Mesendoderm (in vitro differentiated cells): Measurements from ENCODE around the gene MTERF4.

ENCODE experiments used
- DNase-seq: peaks from one replicate; pipeline ENCODE4 v3.0.0; 2013
- H2AK5ac ChIP-seq: 2 replicates; pipeline ENCODE4 v1.6.1; 2013; ENCODE audit warnings: low read length, inconsistent platforms
- H2BK120ac ChIP-seq: 2 replicates; pipeline ENCODE4 v1.6.1; 2013; ENCODE audit warnings: low read depth, mild to moderate bottlenecking, low read length, moderate library complexity, mixed read lengths
- H2BK15ac ChIP-seq: replicated peaks from 2 replicates; pipeline ENCODE4 v1.6.1; 2013; ENCODE audit warnings: low read depth, mild to moderate bottlenecking, moderate library complexity
- H2BK5ac ChIP-seq: 2 replicates; pipeline ENCODE4 v1.6.1; 2013; ENCODE audit warnings: low read length, inconsistent platforms
- H3K18ac ChIP-seq: 2 replicates; pipeline ENCODE4 v1.6.1; 2013; ENCODE audit warnings: mild to moderate bottlenecking, low read length, mixed read lengths
- H3K23ac ChIP-seq: one replicate; pipeline ENCODE4 v1.6.1; 2013; ENCODE audit warnings: low read length
- H3K27ac ChIP-seq: 2 replicates; pipeline ENCODE4 v1.5.1; 2013; ENCODE audit warnings: low read depth, mild to moderate bottlenecking, inconsistent platforms, low read length, moderate library complexity
- H3K27me3 ChIP-seq: 2 replicates; pipeline ENCODE4 v1.6.1; 2013; ENCODE audit warnings: low read length, control low read depth, mild to moderate bottlenecking, inconsistent platforms; ENCODE audit not compliant: insufficient read depth, poor library complexity
- H3K36me3 ChIP-seq: 2 replicates; pipeline ENCODE4 v1.6.1; 2013; ENCODE audit warnings: low read length, inconsistent platforms; ENCODE audit not compliant: control insufficient read depth, insufficient read depth
- H3K4ac ChIP-seq: one replicate; pipeline ENCODE4 v1.6.1; 2013; ENCODE audit warnings: low read depth, mild to moderate bottlenecking, low read length, moderate library complexity
- H3K4me1 ChIP-seq: 2 replicates; pipeline ENCODE4 v1.6.1; 2013; ENCODE audit warnings: low read depth, low read length, inconsistent platforms; ENCODE audit not compliant: control insufficient read depth
- H3K4me2 ChIP-seq: 2 replicates; pipeline ENCODE4 v1.6.1; 2013; ENCODE audit warnings: low read length
- H3K4me3 ChIP-seq: 2 replicates; pipeline ENCODE4 v1.5.1; 2013; ENCODE audit warnings: mild to moderate bottlenecking, low read length
- H3K56ac ChIP-seq: one replicate; pipeline ENCODE4 v1.6.1; 2013; ENCODE audit warnings: low read length
- H3K79me1 ChIP-seq: 2 replicates; pipeline ENCODE4 v1.6.1; 2013; ENCODE audit warnings: low read length, inconsistent platforms
- H3K79me2 ChIP-seq: 2 replicates; pipeline ENCODE4 v1.6.1; 2013; ENCODE audit warnings: mild to moderate bottlenecking, low read length; ENCODE audit not compliant: control insufficient read depth, insufficient read depth
- H3K9ac ChIP-seq: 2 replicates; pipeline ENCODE4 v1.6.1; 2013; ENCODE audit warnings: low read length, inconsistent platforms
- H4K5ac ChIP-seq: one replicate; pipeline ENCODE4 v1.6.1; 2013; ENCODE audit warnings: low read length
- H4K8ac ChIP-seq: one replicate; pipeline ENCODE4 v1.6.1; 2013; ENCODE audit warnings: low read depth, mild to moderate bottlenecking, control low read depth, low read length, moderate library complexity
- WGBS: extraction: QIAGEN DNeasy Blood & Tissue Kit; methylation state at CpG from one replicate; pipeline ENCODE4 v1.1.7; 2013; ENCODE audit warnings: low lambda C conversion rate, missing lambda C conversion rate; ENCODE audit not compliant: insufficient coverage; ENCODE audit errors: extremely low coverage; 5-methylcytosine and 5-hydroxymethylcytosine counted together

The MTERF4 gene

GRCh38 chr2:241052677-241053360 is 49.3 kb downstream of the MTERF4 start:
- Histone ChIP-seq H3K56ac (no peak overlapping the region), H3K79me2 (no peaks in the 10 kb centered on the region), H2AK5ac (no peak overlapping the region), H3K4me3 (no peak overlapping the region), H4K8ac (no peak overlapping the region), H2BK120ac (no peak overlapping the region), H3K4me2 (no peak overlapping the region), H3K9ac (no peak overlapping the region), H3K23ac (no peak overlapping the region), H3K27me3 (no peaks in the 10 kb centered on the region), H2BK5ac (no peak overlapping the region), H3K4me1 (no peaks in the 10 kb centered on the region), H3K4ac (no peak overlapping the region), H3K79me1 (no peaks in the 10 kb centered on the region), H4K5ac (no peak overlapping the region), H2BK15ac (no peak overlapping the region), H3K36me3 (no peaks in the 10 kb centered on the region), H3K27ac (no peak overlapping the region), H3K18ac (no peak overlapping the region)
- no CpG with 5 or more reads among the region's 31 CpGs for WGBS
- no peak for DNase-seq

GRCh38 chr2:241051578-241052487 is 50.3 kb downstream of the MTERF4 start:
- Histone ChIP-seq H3K4me2 (no peak overlapping the region), H2BK15ac (no peak overlapping the region), H3K56ac (no peak overlapping the region), H2BK5ac (no peak overlapping the region), H3K4me1 (no peaks in the 10 kb centered on the region), H3K79me1 (no peaks in the 10 kb centered on the region), H3K79me2 (no peaks in the 10 kb centered on the region), H3K27me3 (no peaks in the 10 kb centered on the region), H3K36me3 (no peaks in the 10 kb centered on the region), H2BK120ac (no peak overlapping the region), H3K27ac (no peak overlapping the region), H3K23ac (no peak overlapping the region), H4K8ac (no peak overlapping the region), H3K9ac (no peak overlapping the region), H3K4me3 (no peak overlapping the region), H2AK5ac (no peak overlapping the region), H3K18ac (no peak overlapping the region), H4K5ac (no peak overlapping the region), H3K4ac (no peak overlapping the region)
- no CpG with 5 or more reads among the region's 33 CpGs for WGBS
- DNase-seq = no peak

GRCh38 chr2:241050624-241051577 is 51.2 kb downstream of the MTERF4 start:
- H2BK5ac ChIP-seq = no peak overlapping the region
- H2AK5ac ChIP-seq = no peak overlapping the region
- WGBS = no CpG with 5 or more reads among the region's 18 CpGs
- no peak overlapping the region for H3K4me2 ChIP-seq
- no peak overlapping the region for H3K27ac ChIP-seq
- no peak overlapping the region for H4K8ac ChIP-seq
- H4K5ac ChIP-seq = no peak overlapping the region
- no peak overlapping the region for H3K4me3 ChIP-seq
- H3K79me1 ChIP-seq = no peaks in the 10 kb centered on the region
- no peak overlapping the region for H3K4ac ChIP-seq
- H2BK15ac ChIP-seq = no peak overlapping the region
- H3K18ac ChIP-seq = no peak overlapping the region
- H3K27me3 ChIP-seq = no peaks in the 10 kb centered on the region
- no peaks in the 10 kb centered on the region for H3K36me3 ChIP-seq
- H3K56ac ChIP-seq = no peak overlapping the region
- no peak for DNase-seq
- no peak overlapping the region for H3K23ac ChIP-seq
- no peak overlapping the region for H3K9ac ChIP-seq
- no peaks in the 10 kb centered on the region for H3K79me2 ChIP-seq
- no peaks in the 10 kb centered on the region for H3K4me1 ChIP-seq
- no peak overlapping the region for H2BK120ac ChIP-seq

GRCh38 chr2:241049739-241050623 is 52.1 kb downstream of the MTERF4 start:
- Histone ChIP-seq H4K8ac (no peak overlapping the region), H3K56ac (no peak overlapping the region), H2AK5ac (no peak overlapping the region), H3K79me2 (no peaks in the 10 kb centered on the region), H4K5ac (no peak overlapping the region), H3K79me1 (no peaks in the 10 kb centered on the region), H3K4me2 (no peak overlapping the region), H3K18ac (no peak overlapping the region), H3K23ac (no peak overlapping the region), H3K27ac (no peak overlapping the region), H3K36me3 (no peaks in the 10 kb centered on the region), H3K4me1 (no peaks in the 10 kb centered on the region), H3K4ac (no peak overlapping the region), H2BK15ac (no peak overlapping the region), H2BK120ac (no peak overlapping the region), H2BK5ac (no peak overlapping the region), H3K4me3 (no peak overlapping the region), H3K27me3 (no peaks in the 10 kb centered on the region), H3K9ac (no peak overlapping the region)
- peak; percentile 57 for DNase-seq
- WGBS = no CpG with 5 or more reads among the region's 38 CpGs

GRCh38 chr2:241048949-241049343 is 53.1 kb downstream of the MTERF4 start:
- no peak for DNase-seq
- no peak overlapping the region for H2BK120ac ChIP-seq
- H2BK15ac ChIP-seq = no peak overlapping the region
- H3K79me2 ChIP-seq = no peaks in the 10 kb centered on the region
- H3K4ac ChIP-seq = no peak overlapping the region
- H3K56ac ChIP-seq = no peak overlapping the region
- H3K4me3 ChIP-seq = no peak overlapping the region
- no peak overlapping the region for H3K4me2 ChIP-seq
- H3K27ac ChIP-seq = no peak overlapping the region
- WGBS = no CpG with 5 or more reads among the region's 11 CpGs
- H3K79me1 ChIP-seq = no peaks in the 10 kb centered on the region
- no peak overlapping the region for H3K18ac ChIP-seq
- no peak overlapping the region for H2BK5ac ChIP-seq
- H3K23ac ChIP-seq = no peak overlapping the region
- H3K9ac ChIP-seq = no peak overlapping the region
- H4K8ac ChIP-seq = no peak overlapping the region
- no peak overlapping the region for H2AK5ac ChIP-seq
- no peaks in the 10 kb centered on the region for H3K4me1 ChIP-seq
- H3K27me3 ChIP-seq = no peaks in the 10 kb centered on the region
- no peaks in the 10 kb centered on the region for H3K36me3 ChIP-seq
- H4K5ac ChIP-seq = no peak overlapping the region
